Measurements from ENCODE around the gene CCDC78. TPM values are rescaled to one million over a fixed set of nuclear protein-coding genes. Genes with fewer than 3 reads are reported as not detected.

The CCDC78 gene
- polyA plus RNA-seq (ENCODE audit: low read depth in 6 of 6) = under 1 TPM in 2 of 6 donors, not detected in 4; 0.41 to 0.95 TPM

DNA sequence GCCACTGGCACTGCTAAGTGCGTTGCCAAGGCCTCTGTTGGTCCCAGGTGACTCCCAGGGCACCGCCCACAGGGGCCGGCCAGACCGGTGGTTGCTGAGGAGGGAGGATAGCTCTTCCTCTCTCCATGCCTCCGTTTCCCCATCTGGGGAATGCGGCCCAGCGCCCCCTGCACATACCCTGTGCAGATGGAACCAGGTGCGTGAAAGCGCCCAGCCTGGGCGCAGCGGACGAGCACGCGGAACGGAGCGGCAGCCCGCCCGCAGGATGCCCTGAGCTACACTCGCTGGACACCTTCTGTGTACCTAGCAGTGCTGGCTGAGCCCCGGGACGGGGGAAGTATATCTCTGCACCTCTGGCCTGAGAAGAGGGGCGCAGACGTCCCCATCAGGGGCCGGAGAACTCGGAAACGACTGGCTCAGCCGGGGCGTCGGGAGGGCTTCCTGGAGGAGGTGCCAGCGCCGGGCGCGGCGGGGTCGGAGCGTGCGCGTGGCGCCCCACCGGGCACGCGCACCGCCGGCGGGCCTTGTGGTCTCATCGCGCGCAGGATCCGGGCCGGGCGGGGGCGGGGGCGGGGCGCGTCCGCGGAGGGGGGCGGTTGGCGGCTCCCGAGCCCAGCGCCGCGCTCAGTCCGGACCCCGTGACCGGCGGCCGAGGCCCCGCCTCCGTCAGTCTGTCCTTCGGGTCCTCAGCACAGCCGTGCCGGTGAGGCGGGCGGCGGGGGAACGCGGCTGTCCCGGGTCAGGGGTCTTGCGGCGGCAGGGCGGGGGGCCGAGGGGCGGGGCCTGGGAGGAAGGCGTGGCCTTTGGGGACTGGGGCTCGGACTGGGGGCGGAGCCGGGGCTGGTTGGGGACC is at the start of gene CCDC78, which contains the start of gene HAGHL:
CCDC78 (minus strand) TSS at position 6 of the 853 bp plus-strand sequence. CDS start 76 bp downstream, outside the sequence.
HAGHL (plus strand) TSS at position 669 of the 853 bp plus-strand sequence. CDS start 404 bp downstream, outside the sequence.
- peaks cover 0 to 5% (median 5%) of the 10 kb centered on the region in 3 donors for H3K4me1 Mint-ChIP-seq
- peak within 1 kb of the TSS in 5 of 6 donors; percentile 24 to 91 (median 59) for H3K27ac Mint-ChIP-seq
- H3K4me3 Mint-ChIP-seq = peak within 1 kb of the TSS; percentile 74 to 87 (median 82)
- no peaks in the 10 kb centered on the region for H3K27me3 Mint-ChIP-seq
- DNase-seq (peak; percentile 56), ATAC-seq (ENCODE audit: low read depth in 2 of 2) (peak; percentile 29 to 30)
- H3K9me3 Mint-ChIP-seq = no peaks in the 10 kb centered on the region
- no peaks in the 10 kb centered on the region for H3K36me3 Mint-ChIP-seq

DNA sequence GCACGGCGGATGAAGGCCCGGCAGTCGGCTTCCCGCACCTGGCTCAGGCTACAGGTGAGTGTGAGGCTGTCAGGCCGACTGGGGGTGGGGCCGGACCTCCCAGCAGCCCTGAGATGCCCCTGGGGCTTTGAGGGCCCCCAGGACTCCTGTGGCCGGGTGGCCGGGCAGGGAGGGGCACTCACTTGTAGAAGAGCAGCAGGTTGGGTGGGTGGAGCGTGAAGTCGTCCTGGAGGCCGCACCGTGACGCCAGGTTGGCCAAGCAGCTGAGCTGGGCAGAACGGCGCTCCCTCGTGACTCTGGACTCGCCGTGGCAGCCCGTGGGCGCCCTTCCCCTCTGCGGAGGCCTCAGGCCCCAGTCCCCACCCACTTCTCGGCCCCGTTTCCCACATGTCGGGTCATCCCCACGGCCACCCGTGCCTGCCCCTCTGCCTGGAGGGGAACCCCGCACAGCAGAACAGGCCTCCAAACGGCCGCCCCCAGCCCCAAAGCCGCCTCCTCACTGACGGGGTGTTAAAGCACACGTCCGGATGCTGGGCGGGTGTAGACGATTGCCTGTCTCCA is 49.1 kb upstream of the CCDC78 start:
- peaks cover 0 to 3% (median 0%) of the 10 kb centered on the region in 3 donors for H3K4me1 Mint-ChIP-seq
- DNase-seq (no peak), ATAC-seq (ENCODE audit: low read depth in 2 of 2) (no peak)
- H3K27ac Mint-ChIP-seq = no peak overlapping the region
- no peaks in the 10 kb centered on the region for H3K36me3 Mint-ChIP-seq
- H3K27me3 Mint-ChIP-seq = peaks cover 0 to 11% (median 0%) of the 10 kb centered on the region in 3 donors
- no peaks in the 10 kb centered on the region for H3K9me3 Mint-ChIP-seq
- no peak overlapping the region for H3K4me3 Mint-ChIP-seq

DNA sequence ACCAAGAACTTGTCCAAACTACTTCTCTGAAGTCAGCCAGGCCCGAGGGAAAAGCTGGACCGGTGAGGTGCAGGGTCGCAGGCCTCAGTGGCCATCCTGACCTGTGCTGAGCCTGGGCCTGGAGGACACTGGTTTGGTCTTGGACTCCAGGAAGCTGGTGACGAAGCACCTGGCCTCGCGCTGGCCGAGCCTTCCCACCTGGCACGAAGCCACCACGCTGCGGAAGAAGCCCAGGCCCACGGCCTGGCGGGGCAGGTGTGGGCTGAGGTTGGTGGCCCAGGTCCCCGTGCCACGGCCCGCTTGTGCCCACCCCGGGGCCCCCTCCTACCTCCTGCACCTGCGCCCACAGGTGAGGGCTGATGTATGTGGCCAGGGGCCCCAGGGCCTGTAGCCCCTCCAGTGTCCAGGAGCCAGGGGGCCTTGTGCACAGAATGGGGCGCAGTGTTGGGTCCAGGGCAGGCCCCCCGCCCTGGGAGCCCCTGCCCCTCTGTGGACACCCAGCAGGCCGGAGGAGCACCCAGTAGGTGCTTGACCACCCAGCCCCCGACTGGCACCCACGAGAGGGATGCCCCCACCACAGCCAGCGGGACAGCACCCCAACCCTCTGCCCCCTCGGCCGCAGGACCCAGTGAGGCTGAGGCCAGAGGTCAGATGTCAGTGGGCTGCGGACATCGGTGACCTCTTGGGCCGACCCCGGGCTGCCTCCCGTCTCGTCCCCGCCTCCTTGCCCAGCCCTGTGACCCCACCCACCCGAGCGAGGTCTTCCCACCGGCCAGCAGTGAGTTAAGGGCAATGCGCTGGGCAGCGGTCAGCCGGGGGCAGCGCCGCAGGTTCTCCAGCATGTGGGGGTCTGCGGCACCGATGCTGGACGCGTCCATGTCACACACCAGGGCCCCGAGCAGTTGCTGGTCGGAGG is 48.1 kb upstream of the CCDC78 start:
- no peaks in the 10 kb centered on the region for H3K36me3 Mint-ChIP-seq
- peaks cover 0 to 5% (median 0%) of the 10 kb centered on the region in 3 donors for H3K27me3 Mint-ChIP-seq
- ATAC-seq (ENCODE audit: low read depth in 2 of 2) (no peak), DNase-seq (no peak)
- no peak overlapping the region for H3K4me3 Mint-ChIP-seq
- H3K9me3 Mint-ChIP-seq = no peaks in the 10 kb centered on the region
- peaks cover 0 to 3% (median 0%) of the 10 kb centered on the region in 3 donors for H3K4me1 Mint-ChIP-seq
- H3K27ac Mint-ChIP-seq = no peak overlapping the region

DNA sequence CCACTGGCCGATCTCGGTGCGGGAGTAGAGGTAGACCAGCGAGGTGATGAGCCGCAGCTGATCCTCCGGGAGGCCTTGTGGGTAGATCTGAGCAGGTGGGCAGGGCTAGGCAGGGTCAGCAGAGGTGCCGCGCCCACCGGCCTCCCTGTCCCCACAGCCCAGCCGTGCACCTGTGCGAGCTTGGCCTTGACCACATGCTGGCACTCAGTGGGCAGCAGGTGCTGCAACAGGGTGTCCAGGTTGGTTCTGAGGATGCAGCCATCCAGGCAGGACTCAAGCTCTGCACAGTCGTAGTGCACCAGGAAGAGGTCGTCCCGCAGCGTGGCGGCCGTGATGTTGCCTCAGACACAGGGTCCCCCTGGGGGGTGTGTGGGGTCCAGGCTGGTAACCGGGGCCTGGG is 46.7 kb upstream of the CCDC78 start:
- DNase-seq (no peak), ATAC-seq (ENCODE audit: low read depth in 2 of 2) (no peak)
- H3K36me3 Mint-ChIP-seq = no peaks in the 10 kb centered on the region
- no peaks in the 10 kb centered on the region for H3K9me3 Mint-ChIP-seq
- H3K27me3 Mint-ChIP-seq = peaks cover 0 to 5% (median 0%) of the 10 kb centered on the region in 3 donors
- H3K4me1 Mint-ChIP-seq = peaks cover 0 to 3% (median 0%) of the 10 kb centered on the region in 3 donors
- H3K4me3 Mint-ChIP-seq = no peak overlapping the region
- no peak overlapping the region for H3K27ac Mint-ChIP-seq

DNA sequence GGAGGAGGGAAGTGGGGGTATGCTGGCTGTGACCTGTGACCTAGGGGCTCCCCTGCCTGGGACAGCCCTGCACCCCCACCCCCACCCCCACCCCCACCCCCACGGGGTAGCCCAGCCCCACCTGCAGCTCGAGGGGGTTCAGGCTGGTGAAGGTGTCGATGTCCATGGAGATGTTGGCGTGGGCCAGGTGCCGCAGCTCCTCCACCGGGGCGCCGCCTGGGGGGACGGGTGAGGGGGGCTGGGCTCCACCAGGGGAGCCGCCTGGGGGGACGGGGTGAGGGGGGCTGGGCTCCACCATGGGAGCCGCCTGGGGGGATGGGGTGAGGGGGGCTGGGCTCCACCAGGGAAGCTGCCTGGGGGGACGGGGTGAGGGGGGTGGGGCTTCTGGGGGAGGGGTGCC is 44.2 kb upstream of the CCDC78 start:
- H3K4me3 Mint-ChIP-seq = no peak overlapping the region

DNA sequence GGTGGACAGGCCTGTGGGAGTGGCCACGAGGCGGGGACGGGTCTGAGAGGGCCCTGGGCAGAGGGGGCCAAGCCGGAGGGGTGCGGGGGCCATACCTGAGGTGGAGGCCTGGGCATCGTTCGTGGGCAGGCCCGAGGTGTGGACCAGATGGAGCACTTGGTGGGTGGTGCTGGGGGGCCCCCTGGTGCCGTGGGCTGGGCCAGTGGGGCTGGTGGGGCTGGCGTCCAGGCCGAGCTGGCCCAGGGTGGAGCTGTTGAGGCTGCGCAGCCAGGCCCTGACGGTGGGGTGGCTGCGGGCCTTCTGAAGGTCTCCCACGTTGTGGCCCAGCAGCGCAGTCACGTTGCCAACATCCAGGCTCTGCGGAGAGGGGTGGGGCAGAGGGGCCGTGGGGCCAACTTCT is 43.7 kb upstream of the CCDC78 start:
- Mint-ChIP-seq H3K36me3 (no peaks in the 10 kb centered on the region), H3K27ac (no peak overlapping the region), H3K4me3 (no peak overlapping the region), H3K27me3 (no peaks in the 10 kb centered on the region), H3K4me1 (no peaks in the 10 kb centered on the region), H3K9me3 (no peaks in the 10 kb centered on the region)
- ATAC-seq (ENCODE audit: low read depth in 2 of 2) (no peak), DNase-seq (no peak)

More for the DNA sequence above, 44.2 kb upstream of the CCDC78 start:
- no peak for ATAC-seq (ENCODE audit: low read depth in 2 of 2)
- no peaks in the 10 kb centered on the region for H3K9me3 Mint-ChIP-seq
- H3K36me3 Mint-ChIP-seq = no peaks in the 10 kb centered on the region
- H3K27me3 Mint-ChIP-seq = no peaks in the 10 kb centered on the region
- no peak overlapping the region for H3K27ac Mint-ChIP-seq
- no peak for DNase-seq
- H3K4me1 Mint-ChIP-seq = no peaks in the 10 kb centered on the region

DNA sequence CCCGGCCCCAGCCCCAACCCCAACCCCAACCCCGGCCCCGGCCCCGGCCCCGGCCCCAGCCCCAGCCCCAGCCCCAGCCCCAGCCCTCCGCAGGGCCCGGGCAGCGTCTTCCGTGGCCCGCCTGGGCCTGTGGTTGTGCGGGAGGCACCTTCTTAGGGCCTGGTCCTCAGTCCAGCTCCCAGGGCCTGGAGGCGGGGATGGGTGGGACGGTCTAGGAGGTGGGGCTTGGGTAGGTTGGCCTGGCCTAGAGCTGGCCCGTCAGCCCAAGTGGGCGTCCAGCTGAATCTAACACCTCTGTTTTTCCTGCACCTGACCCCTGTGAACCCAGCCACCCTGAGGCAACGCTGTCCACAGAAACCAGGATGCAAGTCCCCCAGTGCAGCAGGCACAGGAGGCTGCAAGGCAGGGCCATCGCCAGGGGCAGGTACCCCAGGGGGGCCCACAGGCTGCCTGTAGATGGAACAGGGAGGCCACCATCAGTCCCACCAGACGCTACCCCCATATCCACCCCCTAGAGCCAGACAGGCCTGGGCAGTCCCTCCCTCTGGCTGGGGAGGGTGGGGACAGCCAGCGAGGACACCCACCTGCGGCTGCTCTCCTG is 43.0 kb upstream of the CCDC78 start:
- H3K36me3 Mint-ChIP-seq = no peaks in the 10 kb centered on the region
- ATAC-seq (ENCODE audit: low read depth in 2 of 2) = no peak
- no peak overlapping the region for H3K4me3 Mint-ChIP-seq
- H3K27ac Mint-ChIP-seq = no peak overlapping the region
- DNase-seq = no peak
- H3K4me1 Mint-ChIP-seq = no peaks in the 10 kb centered on the region
- no peaks in the 10 kb centered on the region for H3K9me3 Mint-ChIP-seq
- H3K27me3 Mint-ChIP-seq = peaks cover 0 to under 1% (median 0%) of the 10 kb centered on the region in 3 donors

DNA sequence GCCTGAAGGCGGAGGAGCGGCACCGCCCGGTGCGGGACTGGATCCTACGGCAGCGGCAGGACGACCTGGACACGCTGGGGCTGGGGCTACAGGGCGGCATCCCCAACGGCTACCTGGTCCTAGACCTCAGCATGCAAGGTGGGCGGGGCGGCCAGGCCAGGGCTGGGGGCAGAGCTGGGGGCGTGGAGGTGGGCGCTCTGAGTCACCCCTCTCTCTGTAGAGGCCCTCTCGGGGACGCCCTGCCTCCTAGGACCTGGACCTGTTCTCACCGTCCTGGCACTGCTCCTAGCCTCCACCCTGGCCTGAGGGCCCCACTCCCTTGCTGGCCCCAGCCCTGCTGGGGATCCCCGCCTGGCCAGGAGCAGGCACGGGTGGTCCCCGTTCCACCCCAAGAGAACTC is 42.2 kb upstream of the CCDC78 start:
- peaks cover 0 to 5% (median 0%) of the 10 kb centered on the region in 3 donors for H3K27me3 Mint-ChIP-seq
- no peak overlapping the region for H3K4me3 Mint-ChIP-seq
- no peak overlapping the region for H3K27ac Mint-ChIP-seq
- H3K36me3 Mint-ChIP-seq = no peaks in the 10 kb centered on the region
- ATAC-seq (ENCODE audit: low read depth in 2 of 2) (no peak), DNase-seq (no peak)
- no peaks in the 10 kb centered on the region for H3K9me3 Mint-ChIP-seq
- no peaks in the 10 kb centered on the region for H3K4me1 Mint-ChIP-seq

DNA sequence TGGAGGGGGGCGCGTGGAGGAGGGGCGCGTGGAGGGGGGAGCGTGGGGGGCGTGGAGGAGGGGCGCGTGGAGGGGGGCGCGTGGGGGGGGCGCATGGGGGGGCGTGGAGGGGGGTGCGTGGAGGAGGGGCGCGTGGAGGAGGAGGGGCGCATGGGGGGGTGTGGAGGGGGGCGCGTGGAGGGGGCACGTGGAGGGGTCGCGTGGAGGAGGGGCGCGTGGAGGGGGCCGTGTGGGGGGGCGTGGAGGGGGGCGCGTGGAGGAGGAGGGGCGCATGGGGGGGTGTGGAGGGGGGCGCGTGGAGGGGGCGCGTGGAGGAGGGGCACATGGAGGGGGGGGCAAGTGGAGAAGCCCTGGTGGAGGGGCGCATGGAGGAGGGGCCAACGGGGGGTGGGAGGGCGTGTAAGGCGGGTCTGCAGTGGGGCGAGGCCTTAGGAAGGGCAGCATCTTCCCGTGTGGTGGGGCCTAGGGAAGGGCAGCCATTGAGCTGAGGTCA is 41.5 kb upstream of the CCDC78 start:
- no peak overlapping the region for H3K27ac Mint-ChIP-seq
- no peak for DNase-seq
- H3K27me3 Mint-ChIP-seq = peaks cover 0 to 10% (median 0%) of the 10 kb centered on the region in 3 donors
- H3K36me3 Mint-ChIP-seq = no peaks in the 10 kb centered on the region
- H3K4me1 Mint-ChIP-seq = no peaks in the 10 kb centered on the region
- no peaks in the 10 kb centered on the region for H3K9me3 Mint-ChIP-seq
- ATAC-seq (ENCODE audit: low read depth in 2 of 2) = no peak
- no peak overlapping the region for H3K4me3 Mint-ChIP-seq

DNA sequence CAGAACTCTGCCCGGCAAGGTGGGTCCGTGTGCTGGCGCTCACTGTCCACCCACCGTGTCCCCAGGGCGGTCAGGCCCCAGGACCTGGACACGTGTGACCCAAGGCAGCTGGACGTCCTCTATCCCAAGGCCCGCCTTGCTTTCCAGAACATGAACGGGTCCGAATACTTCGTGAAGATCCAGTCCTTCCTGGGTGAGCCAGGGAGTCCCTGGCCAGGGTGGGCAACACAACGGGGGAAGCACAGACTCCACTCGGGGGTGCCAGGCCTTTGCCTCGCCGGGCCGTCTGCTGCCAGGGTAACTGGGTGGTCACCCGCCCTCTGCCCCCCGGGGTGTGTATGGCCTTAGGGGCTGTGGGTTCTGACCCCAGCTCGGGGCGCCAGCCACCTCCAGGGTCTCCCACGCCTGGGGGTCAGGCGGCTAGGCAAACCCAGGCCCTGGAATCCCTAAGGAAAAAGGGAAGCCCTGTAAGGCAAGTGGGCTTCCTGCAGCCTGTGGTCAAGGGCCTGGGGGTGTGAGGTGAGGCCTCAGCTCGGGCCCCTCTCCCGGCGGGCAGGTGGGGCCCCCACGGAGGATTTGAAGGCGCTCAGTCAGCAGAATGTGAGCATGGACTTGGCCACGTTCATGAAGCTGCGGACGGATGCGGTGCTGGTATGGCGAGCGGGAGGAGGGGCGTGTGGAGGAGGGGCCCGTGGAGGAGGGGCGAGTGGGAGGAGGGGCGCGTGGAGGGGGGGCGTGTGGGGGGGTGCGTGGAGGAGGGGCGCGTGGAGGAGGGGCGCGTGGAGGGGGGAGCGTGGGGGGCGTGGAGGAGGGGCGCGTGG is 40.8 kb upstream of the CCDC78 start:
- Mint-ChIP-seq H3K4me3 (no peak overlapping the region), H3K4me1 (no peaks in the 10 kb centered on the region), H3K36me3 (no peaks in the 10 kb centered on the region), H3K27ac (no peak overlapping the region), H3K27me3 (peaks cover 0 to 13% (median 0%) of the 10 kb centered on the region in 3 donors), H3K9me3 (no peaks in the 10 kb centered on the region)
- ATAC-seq (ENCODE audit: low read depth in 2 of 2) = no peak
- DNase-seq = no peak

DNA sequence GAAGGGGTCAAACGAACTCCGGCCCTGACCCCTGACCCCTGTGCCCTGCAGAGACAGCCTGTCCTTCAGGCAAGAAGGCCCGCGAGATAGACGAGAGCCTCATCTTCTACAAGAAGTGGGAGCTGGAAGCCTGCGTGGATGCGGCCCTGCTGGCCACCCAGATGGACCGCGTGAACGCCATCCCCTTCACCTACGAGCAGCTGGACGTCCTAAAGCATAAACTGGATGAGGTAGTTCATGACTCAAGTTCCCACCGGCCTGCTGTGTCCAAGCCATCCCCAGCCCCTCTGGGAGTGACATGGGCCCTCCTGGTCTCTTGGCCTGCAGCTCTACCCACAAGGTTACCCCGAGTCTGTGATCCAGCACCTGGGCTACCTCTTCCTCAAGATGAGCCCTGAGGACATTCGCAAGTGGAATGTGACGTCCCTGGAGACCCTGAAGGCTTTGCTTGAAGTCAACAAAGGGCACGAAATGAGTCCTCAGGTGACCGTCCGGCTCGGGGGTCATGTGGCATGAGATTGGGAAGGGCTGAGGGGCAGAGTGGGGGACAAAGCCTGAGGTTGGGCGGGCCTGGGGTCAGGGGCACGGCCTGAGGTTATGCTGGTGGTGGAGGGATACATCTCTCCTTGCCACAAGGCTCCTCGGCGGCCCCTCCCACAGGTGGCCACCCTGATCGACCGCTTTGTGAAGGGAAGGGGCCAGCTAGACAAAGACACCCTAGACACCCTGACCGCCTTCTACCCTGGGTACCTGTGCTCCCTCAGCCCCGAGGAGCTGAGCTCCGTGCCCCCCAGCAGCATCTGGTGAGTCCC is 40.0 kb upstream of the CCDC78 start:
- Mint-ChIP-seq H3K36me3 (no peaks in the 10 kb centered on the region), H3K27ac (no peak overlapping the region), H3K4me3 (no peak overlapping the region), H3K9me3 (no peaks in the 10 kb centered on the region), H3K4me1 (no peaks in the 10 kb centered on the region), H3K27me3 (peaks cover 0 to 13% (median 0%) of the 10 kb centered on the region in 3 donors)
- ATAC-seq (ENCODE audit: low read depth in 2 of 2) = no peak
- DNase-seq = no peak

Measured in naive B cell (primary cell).